NCI-H1105 treated with DMSO at 0.1 percent for 48 hours (cell line): ENCODE measurements around the gene GATB.

Source experiments
- DNase-seq: peaks from one replicate; lab custom pipeline; 2025; lab: John Stamatoyannopoulos, UW

GATB gene

DNA sequence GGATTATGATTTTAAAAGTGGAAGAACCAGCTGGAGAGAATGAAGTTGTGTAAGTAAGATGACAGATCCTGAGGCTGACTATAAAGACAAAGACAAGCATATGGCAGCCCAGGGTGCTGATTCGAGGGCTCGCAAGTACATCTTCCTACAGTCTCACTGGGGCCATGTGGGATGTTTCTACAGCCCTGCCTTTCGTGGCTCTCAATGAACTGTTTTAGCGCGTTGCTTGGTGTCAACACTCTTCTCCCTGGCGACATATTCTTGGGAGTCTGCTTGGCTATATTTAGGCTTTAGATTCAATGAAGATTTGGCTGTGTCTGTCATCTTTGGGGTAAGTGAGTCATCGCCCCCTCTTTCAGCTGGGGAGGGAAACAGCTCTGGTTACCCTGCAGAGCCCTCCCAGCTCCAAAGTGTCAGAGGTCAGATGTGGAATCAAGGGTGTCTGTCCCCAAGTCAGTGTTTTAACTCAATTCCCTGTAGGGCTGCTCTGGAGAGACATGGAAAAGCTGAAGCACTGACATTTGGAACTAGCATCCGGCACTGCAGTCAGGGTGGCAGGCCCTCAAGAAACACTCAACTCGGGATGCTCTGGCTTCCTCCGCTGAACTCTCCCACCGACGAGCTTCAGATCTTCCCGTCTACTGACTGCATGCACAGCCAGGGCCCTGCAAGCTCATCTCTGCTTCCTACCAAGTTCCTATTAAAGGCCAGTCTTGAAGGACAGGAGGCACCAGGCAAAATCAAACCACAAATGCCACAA is 65.7 kb downstream of the GATB start:
- DNase-seq: no peak

DNA sequence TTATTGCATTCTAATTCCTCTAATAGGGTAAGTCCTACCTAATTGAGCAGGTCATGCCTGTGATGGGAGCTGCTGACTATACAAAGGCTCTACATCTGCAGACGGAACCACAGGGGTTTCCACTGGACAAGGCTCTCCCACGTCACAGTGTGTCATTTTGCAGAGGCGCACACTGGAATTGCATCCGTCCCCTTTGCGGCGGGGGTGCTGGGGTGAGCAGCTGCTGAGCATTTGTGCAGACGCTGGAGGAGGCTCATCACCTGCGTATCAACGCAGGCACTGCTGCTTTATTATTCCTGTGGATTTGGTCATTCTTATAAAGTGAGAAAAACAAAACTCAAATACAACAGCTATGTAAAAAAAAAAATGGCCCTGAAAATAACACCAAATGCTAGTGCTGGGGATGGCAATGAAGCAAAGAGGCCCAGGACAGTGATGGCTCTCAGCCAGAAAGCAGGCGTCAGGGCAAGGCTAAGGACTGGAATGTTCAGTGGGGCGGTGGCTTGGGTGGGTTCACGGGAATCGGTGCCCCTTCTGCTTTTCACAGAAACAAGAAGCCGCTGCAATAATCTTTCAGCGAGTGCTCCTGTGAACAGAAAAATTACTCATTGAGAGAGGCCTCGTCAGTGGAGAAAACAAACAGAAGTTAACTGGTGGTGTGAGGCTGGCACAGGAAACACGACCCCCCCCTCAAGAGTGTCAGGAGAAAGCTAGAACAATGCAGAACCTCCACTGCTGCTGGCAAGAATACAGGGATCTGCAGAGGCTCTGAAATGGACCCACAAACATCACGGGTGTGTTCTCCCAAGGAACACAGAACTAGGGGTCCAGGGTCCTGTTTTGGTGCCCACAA is 67.8 kb downstream of the GATB start:
- no peak for DNase-seq

- no peak for DNase-seq
Observed at GRCh38 chr4:151692443-151692782, 68.4 kb downstream of the GATB start.

DNA sequence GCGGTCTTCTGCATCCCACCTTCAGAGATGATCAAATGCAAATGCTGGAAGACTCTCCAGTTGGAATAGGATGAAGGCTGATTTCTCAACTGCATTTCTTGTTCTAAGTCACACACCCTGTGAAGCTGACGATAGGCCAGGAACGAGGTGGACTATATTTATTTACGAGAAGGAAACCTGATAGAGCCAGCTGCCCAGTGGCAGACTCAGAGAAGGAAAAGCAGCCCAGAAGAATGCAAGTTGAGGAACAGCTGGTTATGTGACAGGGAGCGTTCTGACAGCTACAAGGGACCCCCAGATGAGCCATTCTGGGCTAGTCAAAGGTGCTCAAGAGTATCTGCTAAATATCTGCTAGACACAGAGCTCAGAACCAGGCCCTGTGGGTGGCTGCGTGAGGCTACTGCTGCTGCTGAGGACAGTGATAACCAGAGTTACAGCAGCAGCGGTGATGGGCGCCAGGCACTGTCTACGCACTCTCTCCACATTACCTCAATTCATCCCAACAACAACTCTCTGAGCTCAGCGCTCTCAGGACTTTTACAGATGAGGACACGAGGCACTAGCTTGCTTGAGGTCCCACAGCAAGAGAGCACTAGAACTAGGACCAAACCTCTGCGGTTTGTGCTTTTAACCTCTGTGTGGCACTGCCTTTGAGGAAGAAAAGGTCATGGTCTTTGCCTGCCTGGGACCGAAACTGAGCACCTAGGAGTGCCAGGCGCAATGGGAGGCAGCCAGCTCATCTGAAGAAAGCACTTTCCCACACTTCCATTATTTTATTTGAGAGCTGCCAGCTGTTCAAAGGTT is 69.0 kb downstream of the GATB start:
- DNase-seq: no peak

DNA sequence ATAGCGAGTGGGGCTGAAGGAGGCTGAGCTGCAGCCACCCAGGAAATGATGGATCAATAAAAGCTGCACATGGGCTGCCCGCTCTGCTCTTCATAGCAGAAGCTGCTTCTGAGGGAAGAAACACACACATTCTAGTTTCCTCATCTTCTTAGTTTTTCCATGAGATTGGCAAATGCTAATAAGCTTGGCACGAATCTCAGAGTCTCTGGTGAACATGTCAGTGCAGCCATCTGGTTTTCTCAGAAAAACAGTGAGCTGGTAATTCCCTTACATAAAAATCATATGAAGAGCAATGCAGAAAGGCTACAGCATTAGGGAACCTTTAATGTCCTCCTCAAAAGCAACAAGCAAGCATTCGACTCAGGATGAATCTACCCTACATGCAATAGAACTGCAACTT is 69.9 kb downstream of the GATB start:
- no peak for DNase-seq

GRCh38 chr4:151690164-151690870 is 70.5 kb downstream of the GATB start:
- no peak for DNase-seq

GRCh38 chr4:151689211-151689991 is 71.4 kb downstream of the GATB start:
- DNase-seq: no peak

- DNase-seq: no peak
Observed at GRCh38 chr4:151688785-151689043, 72.1 kb downstream of the GATB start.

DNA sequence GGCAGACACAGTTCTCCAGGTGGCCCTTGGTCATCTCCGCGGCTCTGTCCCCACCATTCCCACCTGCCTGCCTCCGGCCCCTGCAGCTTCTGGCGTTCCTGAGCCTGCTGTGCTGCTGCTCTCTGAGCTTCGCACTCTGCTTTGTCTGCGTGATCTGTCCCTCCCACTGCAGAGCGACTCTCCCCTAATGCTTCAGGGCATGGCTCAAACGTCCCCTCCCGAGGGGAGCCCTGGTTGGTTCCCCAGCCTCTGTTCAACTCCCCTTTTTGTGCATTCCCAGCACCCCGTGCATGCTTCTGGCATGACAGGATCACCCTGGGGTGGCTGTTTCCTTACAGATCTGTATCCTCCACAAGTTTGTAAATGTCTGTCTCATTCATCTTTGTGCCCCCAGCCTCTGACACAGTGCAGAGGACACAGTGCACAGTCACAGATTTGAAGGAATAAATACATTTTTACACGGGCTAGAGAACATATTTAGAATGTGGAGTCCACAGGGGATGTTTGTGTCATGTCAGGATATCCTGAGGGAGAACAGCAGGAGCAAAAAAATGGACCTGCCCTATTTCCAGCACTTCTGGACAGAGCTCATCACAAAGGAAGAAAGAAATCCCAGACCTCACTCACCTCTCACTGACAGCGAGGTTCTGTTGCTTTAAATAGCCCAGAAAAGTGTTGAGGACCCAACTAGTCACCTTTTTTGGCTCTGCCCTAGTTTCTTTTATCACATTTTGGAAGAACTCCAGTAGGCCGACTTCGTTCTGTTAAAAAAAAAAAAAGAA is 72.6 kb downstream of the GATB start:
- no peak for DNase-seq

DNA sequence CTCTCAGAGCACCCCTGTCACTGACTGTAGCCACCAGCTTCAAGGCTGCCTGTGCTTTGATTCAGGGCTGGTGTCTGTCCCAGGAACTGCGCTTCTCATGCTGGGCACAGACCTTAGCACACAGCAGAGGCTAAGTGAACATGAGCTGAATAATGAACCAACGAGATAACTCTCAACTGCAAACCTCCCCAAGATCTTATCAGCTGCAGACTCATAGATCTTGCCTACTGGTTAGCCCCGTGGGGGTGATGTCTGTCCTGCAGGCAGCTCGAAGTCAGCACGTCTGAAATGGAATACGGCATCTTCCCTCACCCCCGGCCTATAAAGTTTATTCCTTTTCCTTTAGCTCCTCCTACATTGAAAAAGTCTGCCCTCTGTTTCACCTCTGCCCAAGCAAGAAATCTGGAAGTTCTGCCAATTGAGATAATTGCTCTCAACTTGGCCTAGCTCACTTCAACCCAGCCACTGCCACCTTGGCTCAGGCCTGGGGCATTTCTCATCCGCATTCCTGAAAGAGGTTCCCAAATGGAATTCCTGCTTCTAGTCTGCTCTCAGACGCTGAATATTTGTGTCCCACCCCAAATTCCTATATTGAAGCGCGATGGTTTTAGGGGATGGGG is 73.7 kb downstream of the GATB start:
- no peak for DNase-seq

DNA sequence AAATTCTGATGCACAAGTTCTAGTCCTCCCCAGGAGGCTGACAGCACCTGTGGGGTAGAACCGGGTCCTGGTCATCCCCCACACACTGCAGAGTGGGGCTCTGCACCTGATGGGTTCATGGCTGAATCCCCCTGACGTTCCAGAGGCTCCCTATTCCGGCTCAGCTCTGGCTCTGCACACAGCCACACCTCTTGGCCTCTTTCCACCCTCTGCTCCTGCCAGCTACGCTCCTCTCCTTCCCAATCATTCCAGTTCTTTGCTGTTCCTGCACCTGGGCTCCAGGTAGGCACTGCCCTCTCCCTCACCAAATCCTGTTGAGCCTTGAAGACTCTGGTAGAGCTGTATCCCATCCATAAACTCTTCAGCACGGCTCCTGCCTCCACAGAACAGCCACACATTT is 75.5 kb downstream of the GATB start:
- no peak for DNase-seq

- no peak for DNase-seq
Observed at GRCh38 chr4:151681085-151681484, 79.7 kb downstream of the GATB start.

GRCh38 chr4:151679231-151679630 is 81.6 kb downstream of the GATB start:
- DNase-seq: no peak

DNA sequence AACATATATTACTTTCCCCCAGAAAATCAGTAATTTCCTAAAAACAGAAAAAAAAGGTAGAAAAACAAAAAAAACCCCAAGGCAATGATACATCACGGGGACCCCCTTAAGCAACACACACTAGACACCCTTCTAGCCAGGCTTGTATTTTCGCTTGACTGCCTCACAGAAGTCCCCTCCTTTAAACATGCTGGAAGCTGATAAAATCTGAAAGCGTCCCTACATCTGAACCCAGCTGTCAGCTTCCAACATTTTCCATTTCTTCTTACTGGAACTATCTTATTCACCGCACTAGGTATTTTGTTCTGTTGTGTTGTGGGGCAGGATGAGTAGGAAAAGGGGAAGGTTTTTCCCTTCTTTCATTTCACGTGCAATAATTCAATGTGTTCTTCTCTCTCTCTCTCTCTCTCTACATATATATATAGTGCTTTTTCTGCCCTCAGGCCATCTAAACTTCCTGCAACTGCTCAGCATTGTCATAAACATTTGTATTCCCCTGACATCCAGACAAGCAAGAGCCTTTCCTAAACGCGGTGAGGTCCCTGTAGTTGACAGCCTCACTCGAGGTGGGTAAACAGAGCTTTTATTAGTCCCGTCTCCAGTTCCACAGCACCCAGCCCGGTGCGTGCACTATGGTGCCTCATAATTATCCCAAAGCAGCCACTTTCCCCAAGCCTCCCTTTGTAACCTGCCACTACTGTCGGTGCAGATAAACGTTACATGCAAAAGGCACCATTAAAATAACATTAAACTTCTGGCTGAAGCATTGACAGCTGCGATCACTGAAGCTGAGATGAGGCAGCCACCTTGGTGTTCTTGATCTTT is 82.5 kb downstream of the GATB start:
- DNase-seq: peak; percentile 44

DNA sequence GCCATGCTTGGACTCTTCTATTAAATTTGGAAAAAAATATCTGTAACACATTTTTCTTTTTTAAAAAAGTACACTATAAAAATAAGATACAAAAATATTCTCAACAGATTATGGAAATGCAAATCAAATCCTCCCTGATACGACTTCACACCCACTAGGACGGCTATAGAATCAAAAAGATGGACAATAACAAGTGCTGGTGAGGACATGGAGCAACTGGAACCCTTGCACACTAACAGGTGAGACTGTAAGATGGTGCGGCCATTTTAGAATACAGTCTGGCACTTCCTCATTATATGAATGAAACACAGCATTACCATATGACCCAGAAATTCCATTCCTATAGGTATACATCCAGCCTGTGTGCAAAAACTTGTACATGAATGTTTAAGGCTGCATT is 83.6 kb downstream of the GATB start:
- DNase-seq: no peak

GRCh38 chr4:151676301-151676700 is 84.5 kb downstream of the GATB start:
- DNase-seq: no peak

DNA sequence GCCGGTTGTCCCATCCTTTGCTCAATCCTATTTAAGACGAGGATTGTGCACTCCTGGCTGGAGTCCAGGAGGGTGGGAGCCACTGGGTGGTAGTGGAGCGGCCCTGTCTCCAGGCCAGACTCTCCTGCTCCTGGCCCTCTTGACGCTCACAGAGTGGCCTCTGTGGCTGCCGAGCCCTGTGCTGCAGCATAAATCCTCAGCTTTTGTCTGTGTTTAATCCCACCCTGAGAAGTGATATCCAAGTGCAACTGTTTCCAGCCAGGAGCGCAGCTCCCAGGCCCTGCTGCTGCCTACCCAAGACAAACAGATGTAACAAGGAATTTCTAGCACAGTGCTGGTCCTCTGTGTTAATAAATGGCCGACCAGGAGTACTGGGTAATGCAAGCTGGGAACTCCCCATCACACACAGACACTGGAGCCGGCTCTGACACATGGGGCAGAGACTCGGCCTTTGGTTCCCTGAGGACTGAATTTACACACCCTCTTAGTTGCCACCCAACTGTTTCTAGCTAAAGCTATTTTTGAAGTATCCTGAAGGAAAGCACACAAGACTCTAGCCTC is 85.3 kb downstream of the GATB start:
- no peak for DNase-seq

GRCh38 chr4:151674804-151675391 is 85.9 kb downstream of the GATB start:
- DNase-seq: peak; percentile 17
